ENCODE data around the gene TMEM117. TPM values are rescaled to one million over a fixed set of nuclear protein-coding genes. Genes with fewer than 3 reads are reported as not detected.

TMEM117 gene
- polyA plus RNA-seq, 4 donors: 11.4 to 19.7 (median 15.1) TPM

DNA sequence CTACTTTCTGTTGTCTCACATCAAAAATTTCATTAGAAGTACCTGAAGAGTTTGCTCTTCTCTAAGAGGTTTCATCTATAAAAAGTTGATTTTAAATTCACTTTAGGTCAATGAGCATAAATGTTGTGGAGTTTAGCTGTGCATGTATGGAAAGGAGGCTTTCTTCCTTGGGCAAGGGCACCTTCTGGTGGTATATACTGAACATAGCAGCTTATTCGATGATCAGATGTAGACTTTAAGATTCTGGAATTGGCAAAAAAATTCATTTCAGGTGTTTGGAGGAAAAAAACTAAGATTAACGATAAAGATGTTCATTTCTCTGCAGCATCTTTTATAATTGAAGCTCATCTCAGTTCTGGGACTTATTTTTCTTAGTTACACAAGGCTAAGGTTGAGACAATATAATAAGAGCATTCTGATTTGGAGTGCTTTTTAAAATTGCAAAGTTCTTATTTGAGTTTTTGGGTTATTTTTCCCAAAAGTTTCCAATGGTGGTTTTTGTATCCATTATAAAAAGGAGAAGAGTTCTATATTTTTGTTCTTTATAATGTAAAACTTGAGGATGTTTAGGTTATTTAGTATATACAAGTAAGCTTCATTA lies 46.8 kb downstream of the TMEM117 start:
- peak in 2 of 4 donors; percentile 27 to 40 for DNase-seq (ENCODE audit: low read depth in 4 of 4, low spot score in 3 of 4)

DNA sequence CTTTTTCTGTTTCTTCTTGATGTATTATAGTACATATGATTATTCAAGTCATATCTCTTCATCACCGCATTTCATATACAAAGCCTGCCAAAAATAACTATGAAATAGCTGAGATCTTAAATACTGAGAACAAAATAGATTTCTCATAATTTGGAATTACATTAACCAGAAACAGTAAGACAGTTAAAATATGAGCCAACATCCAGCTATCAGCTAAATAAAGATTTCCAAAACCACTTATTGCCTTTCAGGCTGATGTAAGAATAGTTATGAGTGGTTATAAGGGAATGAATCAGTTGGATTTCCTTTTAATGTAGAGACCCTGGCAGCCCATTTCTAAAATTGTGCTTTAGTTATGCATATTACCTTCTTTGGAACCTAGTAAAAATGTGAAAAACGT lies 47.4 kb downstream of the TMEM117 start:
- DNase-seq (ENCODE audit: low read depth in 4 of 4, low spot score in 3 of 4): no peak

DNA sequence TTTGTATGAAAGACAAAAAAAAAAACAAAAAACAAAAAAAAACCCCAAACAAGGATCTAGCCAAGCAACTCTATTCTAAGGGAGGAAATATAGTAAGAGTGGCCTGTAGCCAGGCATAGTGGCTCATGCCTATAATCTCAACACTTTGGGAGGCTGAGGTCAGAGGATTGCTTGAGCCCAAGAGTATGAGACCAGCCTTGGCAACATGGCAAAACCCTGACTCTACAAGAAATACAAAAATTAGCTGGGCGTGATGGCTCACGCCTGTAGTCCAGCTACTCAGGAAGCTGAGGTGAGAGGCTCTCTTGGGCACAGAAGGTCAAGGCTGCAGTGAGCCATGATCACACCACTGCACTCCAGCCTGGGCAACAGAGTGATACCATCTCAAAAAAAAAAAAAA lies 47.9 kb downstream of the TMEM117 start:
- no peak for DNase-seq (ENCODE audit: low read depth in 4 of 4, low spot score in 3 of 4)

- DNase-seq (ENCODE audit: low read depth in 4 of 4, low spot score in 3 of 4): no peak
Observed at GRCh38 chr12:43884683-43885410, 49.0 kb downstream of the TMEM117 start.

DNA sequence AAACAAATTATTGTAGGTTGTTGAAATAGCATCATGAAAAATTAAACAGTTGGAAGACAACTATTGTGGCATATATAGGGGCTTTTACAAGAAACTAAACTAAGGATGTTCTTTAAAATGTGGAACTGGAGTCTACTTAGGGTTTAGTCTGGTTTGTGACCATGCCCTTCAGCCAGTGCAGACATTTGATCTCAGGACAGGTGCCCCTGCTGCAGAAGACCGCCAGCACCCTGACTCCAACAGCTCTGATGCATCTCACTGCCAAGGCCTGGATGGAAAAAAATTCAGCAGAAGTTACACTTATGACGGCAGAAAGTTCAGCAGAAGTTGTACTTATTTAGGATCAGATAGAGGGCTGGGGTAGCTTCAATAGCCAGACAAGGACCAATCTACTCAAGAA lies 51.5 kb downstream of the TMEM117 start:
- DNase-seq (ENCODE audit: low read depth in 4 of 4, low spot score in 3 of 4): no peak

GRCh38 chr12:43891856-43892574 lies 56.1 kb downstream of the TMEM117 start:
- no peak for DNase-seq (ENCODE audit: low read depth in 4 of 4, low spot score in 3 of 4)

- no peak for DNase-seq (ENCODE audit: low read depth in 4 of 4, low spot score in 3 of 4)
Observed at GRCh38 chr12:43893670-43894069, 57.8 kb downstream of the TMEM117 start.

DNA sequence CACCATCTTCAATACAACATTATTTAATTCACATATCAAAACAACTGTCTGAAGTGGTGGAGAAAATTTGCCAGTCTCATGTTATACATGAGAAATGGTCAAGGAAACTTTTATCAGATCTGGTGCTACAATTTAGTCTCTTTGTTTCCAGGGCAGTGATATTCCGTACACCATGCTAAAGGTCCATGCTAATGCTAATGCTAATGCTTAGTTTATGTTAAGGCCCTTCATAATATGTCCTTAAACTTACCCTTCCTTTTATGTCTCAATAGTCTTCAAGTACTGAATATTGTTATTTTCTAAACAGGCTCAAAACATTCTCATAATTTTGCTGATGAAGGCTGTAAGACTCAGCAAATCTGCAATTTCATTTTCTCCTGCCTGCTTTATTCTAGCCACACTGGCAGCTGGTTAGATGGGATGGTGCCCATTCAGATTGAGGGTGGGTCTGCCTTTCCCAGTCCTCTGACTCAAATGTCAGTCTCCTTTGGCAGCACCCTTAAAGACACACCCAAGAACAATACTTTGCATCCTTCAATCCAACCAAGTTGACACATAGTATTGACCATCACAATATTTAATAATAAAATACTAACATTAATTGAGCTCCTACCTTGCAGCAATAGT lies 59.8 kb downstream of the TMEM117 start:
- DNase-seq (ENCODE audit: low read depth in 4 of 4, low spot score in 3 of 4): no peak

GRCh38 chr12:43896496-43896895 lies 60.6 kb downstream of the TMEM117 start:
- no peak for DNase-seq (ENCODE audit: low read depth in 4 of 4, low spot score in 3 of 4)

- no peak for DNase-seq (ENCODE audit: low read depth in 4 of 4, low spot score in 3 of 4)
Observed at GRCh38 chr12:43898474-43898873, 62.6 kb downstream of the TMEM117 start.

- no peak for DNase-seq (ENCODE audit: low read depth in 4 of 4, low spot score in 3 of 4)
Observed at GRCh38 chr12:43899574-43899973, 63.7 kb downstream of the TMEM117 start.

- no peak for DNase-seq (ENCODE audit: low read depth in 4 of 4, low spot score in 3 of 4)
Observed at GRCh38 chr12:43903686-43904085, 67.8 kb downstream of the TMEM117 start.

DNA sequence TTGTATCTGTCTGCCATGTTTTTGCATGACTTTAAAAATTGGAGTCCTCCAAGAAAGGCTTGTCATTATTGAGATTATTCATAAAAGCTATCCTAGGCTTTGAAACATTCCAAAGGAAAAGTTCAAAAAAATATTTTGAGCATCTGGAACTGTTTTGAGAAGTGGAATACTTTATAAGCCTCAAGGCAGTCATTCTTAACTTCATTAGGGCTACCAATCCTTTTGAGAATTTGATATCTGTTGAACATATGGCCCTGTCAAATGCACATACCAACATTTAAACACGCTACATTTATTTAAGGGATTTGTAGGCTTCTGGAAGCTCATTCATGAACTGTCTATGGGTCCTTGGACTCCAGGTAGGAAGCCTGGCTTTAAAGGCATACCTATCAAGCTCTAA lies 77.0 kb downstream of the TMEM117 start:
- DNase-seq (ENCODE audit: low read depth in 4 of 4, low spot score in 3 of 4): no peak

DNA sequence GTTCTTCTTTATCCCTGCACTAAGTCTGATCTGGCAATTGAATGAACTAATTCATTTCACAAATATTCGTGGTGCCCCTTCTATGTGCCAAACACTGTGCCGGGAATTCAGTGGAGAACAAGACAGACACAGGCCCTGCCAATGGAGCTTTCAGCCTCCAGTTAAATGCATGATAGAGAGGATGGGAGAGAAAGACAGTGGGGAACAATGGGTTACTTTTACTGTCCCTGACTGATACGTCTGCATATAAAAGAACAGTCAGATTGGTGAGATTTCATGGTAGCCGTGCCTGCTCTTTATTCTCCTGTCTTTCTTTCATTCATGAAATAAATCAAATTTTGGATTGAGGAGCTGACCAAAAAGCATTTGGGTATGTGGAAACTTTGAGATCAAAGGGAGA lies 78.5 kb downstream of the TMEM117 start:
- no peak for DNase-seq (ENCODE audit: low read depth in 4 of 4, low spot score in 3 of 4)

DNA sequence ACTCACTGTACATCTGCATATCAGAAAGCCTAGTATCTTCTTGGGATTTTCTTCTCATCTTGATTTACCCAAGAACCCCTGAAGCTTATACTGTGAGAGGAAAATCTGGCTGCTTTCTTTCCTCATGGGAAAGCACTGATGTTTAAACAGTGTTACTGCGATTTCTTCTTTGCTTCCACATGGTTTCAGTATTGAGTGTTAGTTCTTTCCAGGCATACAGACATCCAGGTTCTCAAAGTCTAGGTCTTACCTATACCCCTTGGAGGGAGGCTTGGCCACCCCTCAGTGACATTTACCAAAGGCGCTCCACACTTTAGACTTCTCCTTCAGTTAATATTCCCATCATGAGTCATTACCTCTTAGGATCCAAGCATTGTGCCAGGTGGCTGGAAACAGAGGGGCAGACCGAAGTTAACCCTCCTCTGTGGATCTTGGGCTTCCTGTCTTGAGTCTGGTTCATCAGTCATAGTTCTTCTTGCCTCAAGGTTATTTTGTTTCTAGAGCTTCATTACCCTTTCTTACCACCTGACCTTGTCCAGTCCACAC lies 79.1 kb downstream of the TMEM117 start:
- DNase-seq (ENCODE audit: low read depth in 4 of 4, low spot score in 3 of 4): no peak

- no peak for DNase-seq (ENCODE audit: low read depth in 4 of 4, low spot score in 3 of 4)
Observed at GRCh38 chr12:43917896-43918295, 82.0 kb downstream of the TMEM117 start.

- no peak for DNase-seq (ENCODE audit: low read depth in 4 of 4, low spot score in 3 of 4)
Observed at GRCh38 chr12:43921666-43922337, 85.9 kb downstream of the TMEM117 start.

- DNase-seq (ENCODE audit: low read depth in 4 of 4, low spot score in 3 of 4): no peak
Observed at GRCh38 chr12:43930032-43930431, 94.2 kb downstream of the TMEM117 start.

DNA sequence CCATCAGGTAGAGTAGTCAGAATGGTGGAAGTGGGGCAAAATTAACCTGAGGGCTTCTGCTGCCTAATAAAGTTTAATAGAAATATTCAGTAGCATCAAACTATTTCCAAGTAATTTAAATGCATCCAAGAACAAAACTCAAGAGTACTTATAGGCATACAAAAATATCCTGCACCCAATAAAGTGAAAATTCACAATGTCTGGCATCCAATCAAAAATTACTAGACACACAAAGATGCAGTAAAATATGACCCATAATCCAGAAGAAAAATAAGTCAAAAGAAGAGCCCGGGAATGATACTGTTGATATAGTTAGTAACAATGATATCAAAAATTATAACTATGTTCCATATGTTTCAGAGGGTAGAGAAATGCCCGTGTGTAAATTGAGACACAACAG lies 95.3 kb downstream of the TMEM117 start:
- no peak for DNase-seq (ENCODE audit: low read depth in 4 of 4, low spot score in 3 of 4)

GRCh38 chr12:43935581-43935980 lies 99.7 kb downstream of the TMEM117 start:
- no peak for DNase-seq (ENCODE audit: low read depth in 4 of 4, low spot score in 3 of 4)

DNA sequence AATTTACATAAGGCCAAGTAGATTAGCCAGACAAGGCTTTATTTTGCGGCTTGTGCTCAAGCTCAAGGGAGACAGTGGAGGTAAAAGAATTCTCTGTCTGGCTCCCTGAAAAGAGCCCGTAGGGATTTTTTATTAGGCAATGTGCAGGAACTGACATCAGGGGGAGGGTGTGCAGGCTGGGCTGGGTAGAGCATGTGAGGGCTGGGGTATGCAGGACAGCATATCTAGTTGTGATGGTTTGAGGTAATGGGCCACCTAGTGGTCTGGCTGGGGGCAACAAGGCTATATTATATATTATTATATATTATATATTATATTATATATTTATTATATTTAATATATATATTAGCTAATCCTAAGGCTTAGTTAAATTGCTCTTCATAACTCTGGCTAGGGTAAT lies 102.1 kb downstream of the TMEM117 start:
- DNase-seq (ENCODE audit: low read depth in 4 of 4, low spot score in 3 of 4): no peak
